Upper lobe of right lung (tissue), 1 donor: Measurements from ENCODE around the gene TNS1. TPM values are rescaled to one million over a fixed set of nuclear protein-coding genes. Genes with fewer than 3 reads are reported as not detected.
A peak's percentile ranks its signal among the peaks of the same experiment; 100 is the strongest.

Experiments
- ATAC-seq: fragments of 200-7000 bp; cut with Tn5 transposase; one replicate; pipeline ENCODE4 v1.9.1; 2020; ENCODE audit warnings: mild to moderate bottlenecking, moderate library complexity
- DNase-seq: peaks from one replicate; pipeline ENCODE4 v3.0.0-alpha.2; 2020
- H3K27ac ChIP-seq: fragments of 200-600 bp; one replicate; pipeline ENCODE4 v1.8.0; 2022
- H3K27me3 ChIP-seq: fragments of 200-600 bp; one replicate; pipeline ENCODE4 v1.8.0; 2022; ENCODE audit warnings: mild to moderate bottlenecking
- H3K36me3 ChIP-seq: fragments of 200-600 bp; one replicate; pipeline ENCODE4 v1.8.0; 2022
- H3K4me1 ChIP-seq: fragments of 200-600 bp; one replicate; pipeline ENCODE4 v1.8.0; 2022
- H3K4me3 ChIP-seq: fragments of 200-600 bp; one replicate; pipeline ENCODE4 v1.8.0; 2022; ENCODE audit warnings: mild to moderate bottlenecking
- H3K9me3 ChIP-seq: fragments of 200-600 bp; one replicate; pipeline ENCODE4 v1.8.0; 2022
- CTCF ChIP-seq: fragments of 200-600 bp; IDR thresholded peaks from one replicate; pipeline ENCODE4 v1.8.0; 2022; ENCODE audit warnings: antibody characterized with exemption
- intact Hi-C: fragments of 100-400 bp; cut with DNase I; formaldehyde crosslinking; loops from one replicate; pipeline ENCODE4 v1.11.0; 2022
- total RNA-seq: library from RNA; stranded (reverse); fragmentation: NEBNext Ultra II Directional; extraction: Animal tissue kit (Norgen Biotek cat#: 25700); gene quantifications from one replicate; pipeline ENCODE4 v1.2.1, GENCODE V29; 2021
- donor health status: DM: no; HTN: yes; CAD: no; lungs with severe emphysema.

Gene TNS1
- total RNA-seq, 1 donor from 2014 or later = 669 TPM

GRCh38 chr2:217818293-217818850, 184.4 kb downstream of the TNS1 start:
- peaks cover 46% of the 10 kb centered on the region for H3K4me1 ChIP-seq
- H3K27ac ChIP-seq = peak overlapping the region; percentile 42
- no peak for DNase-seq

GRCh38 chr2:217817466-217818292, 185.1 kb downstream of the TNS1 start:
- Histone ChIP-seq H3K4me3 (no peak overlapping the region), H3K9me3 (no peaks in the 10 kb centered on the region), H3K36me3 (peaks cover 96% of the 10 kb centered on the region), H3K4me1 (peaks cover 40% of the 10 kb centered on the region), H3K27me3 (no peaks in the 10 kb centered on the region), H3K27ac (peak overlapping the region; percentile 42)
- intact Hi-C loops = no loop called here
- no peak for ATAC-seq
- no peak for TF ChIP-seq CTCF
- DNase-seq = no peak

More at GRCh38 chr2:217818293-217818850, 184.4 kb downstream of the TNS1 start:
- Histone ChIP-seq H3K27me3 (no peaks in the 10 kb centered on the region), H3K4me3 (no peak overlapping the region), H3K9me3 (no peaks in the 10 kb centered on the region), H3K36me3 (peaks cover 96% of the 10 kb centered on the region)
- ATAC-seq = no peak
- TF ChIP-seq CTCF = no peak
- intact Hi-C loops = no loop called here

GRCh38 chr2:217816396-217816869, 186.4 kb downstream of the TNS1 start:
- no peaks in the 10 kb centered on the region for H3K9me3 ChIP-seq
- ATAC-seq (peak; percentile 51), DNase-seq (no peak)
- H3K4me1 ChIP-seq = peaks cover 35% of the 10 kb centered on the region
- intact Hi-C loops = no loop called here
- no peaks in the 10 kb centered on the region for H3K27me3 ChIP-seq
- peaks cover 100% of the 10 kb centered on the region for H3K36me3 ChIP-seq
- peak overlapping the region; percentile 70 for H3K27ac ChIP-seq
- TF ChIP-seq CTCF = no peak
- H3K4me3 ChIP-seq = no peak overlapping the region

GRCh38 chr2:217813828-217814227, 189.0 kb downstream of the TNS1 start:
- Histone ChIP-seq H3K27me3 (no peaks in the 10 kb centered on the region), H3K27ac (no peak overlapping the region), H3K9me3 (no peaks in the 10 kb centered on the region), H3K36me3 (peaks cover 96% of the 10 kb centered on the region), H3K4me3 (no peak overlapping the region), H3K4me1 (peaks cover 29% of the 10 kb centered on the region)
- DNase-seq = no peak
- no peak for ATAC-seq
- intact Hi-C loops = no loop called here
- TF ChIP-seq CTCF = no peak

GRCh38 chr2:217812170-217812569, 190.6 kb downstream of the TNS1 start:
- no peak for TF ChIP-seq CTCF
- H3K4me1 ChIP-seq = peaks cover 31% of the 10 kb centered on the region
- H3K4me3 ChIP-seq = no peak overlapping the region
- intact Hi-C loops = no loop called here
- H3K9me3 ChIP-seq = no peaks in the 10 kb centered on the region
- no peaks in the 10 kb centered on the region for H3K27me3 ChIP-seq
- no peak overlapping the region for H3K27ac ChIP-seq
- ATAC-seq (peak; percentile 32), DNase-seq (no peak)
- H3K36me3 ChIP-seq = peaks cover 96% of the 10 kb centered on the region
